ENCODE data around the gene AQP1.
A peak's percentile ranks its signal among the peaks of the same experiment; 100 is the strongest.

AQP1 gene

GRCh38 chr7:30866939-30867338 is 44.7 kb upstream of the AQP1 start:
- DNase-seq = no peak
- Histone ChIP-seq H3K27me3 (no peaks in the 10 kb centered on the region), H3K36me3 (no peaks in the 10 kb centered on the region), H3K4me1 (0 out of 2 replicates have a peak, but pooled peaks cover 6% of the 10 kb centered on the region), H3K4me3 (ENCODE audit: low read depth, low read length) (no peak overlapping the region), H3K9me3 (no peaks in the 10 kb centered on the region)
- no peak for TF ChIP-seq CTCF (IDR thresholded peaks at IDR 0.05; ENCODE audit: low read depth, low read length)

DNA sequence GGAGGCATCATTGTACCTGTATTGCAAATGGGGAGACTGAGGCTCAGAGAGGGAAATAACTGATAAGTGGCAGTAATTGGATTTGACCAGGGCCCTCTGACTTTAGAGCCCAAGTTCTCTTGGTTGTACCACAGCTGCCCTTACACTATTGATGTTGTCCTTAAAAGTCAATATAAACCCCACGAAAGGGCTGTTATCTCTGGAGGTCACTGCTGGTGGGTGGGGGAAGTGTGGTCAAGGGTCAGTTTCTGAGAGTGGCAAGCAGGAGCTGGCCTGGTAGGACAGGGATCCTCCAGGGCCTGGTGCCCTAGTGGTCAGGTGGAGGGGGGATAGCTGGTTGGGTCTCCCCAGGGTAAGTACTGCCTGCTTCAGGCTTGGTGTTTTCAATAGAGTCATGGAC is 44.2 kb upstream of the AQP1 start:
- TF ChIP-seq CTCF (IDR thresholded peaks at IDR 0.05; ENCODE audit: low read depth, low read length) = no peak
- Histone ChIP-seq H3K4me3 (ENCODE audit: low read depth, low read length) (no peak overlapping the region), H3K9me3 (no peaks in the 10 kb centered on the region), H3K36me3 (no peaks in the 10 kb centered on the region), H3K4me1 (0 out of 2 replicates have a peak, but pooled peaks cover 6% of the 10 kb centered on the region), H3K27me3 (no peaks in the 10 kb centered on the region)
- DNase-seq = no peak

- 0 out of 2 replicates have a peak, but pooled peaks cover 6% of the 10 kb centered on the region for H3K4me1 ChIP-seq
- H3K36me3 ChIP-seq = peaks cover 3% of the 10 kb centered on the region; the same call in 1 of the 2 replicates
- no peak overlapping the region for H3K4me3 ChIP-seq (ENCODE audit: low read depth, low read length)
- DNase-seq = peak; percentile 40
- no peaks in the 10 kb centered on the region for H3K9me3 ChIP-seq
- TF ChIP-seq CTCF (IDR thresholded peaks at IDR 0.05; ENCODE audit: low read depth, low read length) = no peak
- H3K27me3 ChIP-seq = no peaks in the 10 kb centered on the region
Measured at GRCh38 chr7:30869794-30870611, 41.6 kb upstream of the AQP1 start.

DNA sequence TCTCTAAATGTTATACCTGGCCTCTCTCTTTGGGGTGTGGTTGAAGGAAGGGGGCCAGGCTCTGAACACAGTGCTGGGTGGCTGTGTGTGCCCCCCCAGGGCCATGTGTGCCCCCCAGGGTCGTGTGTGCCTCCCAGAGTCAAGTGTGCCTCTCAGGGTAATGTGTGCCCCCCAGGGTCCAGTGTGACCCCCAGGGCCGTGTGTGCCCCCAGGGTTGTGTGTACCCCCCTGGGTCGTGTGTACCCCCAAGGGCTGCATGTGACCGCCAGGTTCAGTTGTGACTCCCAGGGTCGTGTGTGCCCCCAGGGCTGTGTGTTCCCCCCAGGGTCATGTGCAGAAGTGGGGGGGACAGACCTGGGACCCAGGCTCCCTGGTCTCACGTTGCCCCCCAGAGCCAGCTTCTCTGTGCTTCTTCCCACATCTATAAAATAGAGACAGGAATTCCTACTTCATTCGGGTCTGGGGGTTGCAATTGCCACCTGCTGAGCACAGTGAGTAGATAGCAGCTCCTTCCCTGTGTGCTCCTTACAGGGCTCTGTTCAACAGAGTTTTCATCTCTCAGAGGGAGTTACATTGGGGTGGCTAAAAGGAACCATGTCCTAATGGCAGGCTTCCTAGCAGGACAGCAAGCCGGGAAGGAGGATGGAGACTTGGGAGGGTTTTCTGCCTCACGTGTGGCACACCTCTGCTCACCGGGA is 40.7 kb upstream of the AQP1 start:
- Histone ChIP-seq H3K4me1 (0 out of 2 replicates have a peak, but pooled peaks cover 6% of the 10 kb centered on the region), H3K9me3 (no peaks in the 10 kb centered on the region), H3K36me3 (peaks cover 3% of the 10 kb centered on the region; the same call in 1 of the 2 replicates), H3K27me3 (no peaks in the 10 kb centered on the region), H3K4me3 (ENCODE audit: low read depth, low read length) (no peak overlapping the region)
- TF ChIP-seq CTCF (IDR thresholded peaks at IDR 0.05; ENCODE audit: low read depth, low read length) = no peak
- DNase-seq = no peak

GRCh38 chr7:30871655-30872054 is 40.0 kb upstream of the AQP1 start:
- no peak for DNase-seq
- Histone ChIP-seq H3K4me3 (ENCODE audit: low read depth, low read length) (no peak overlapping the region), H3K36me3 (peaks cover 3% of the 10 kb centered on the region; the same call in 1 of the 2 replicates), H3K4me1 (0 out of 2 replicates have a peak, but pooled peaks cover 6% of the 10 kb centered on the region), H3K27me3 (no peaks in the 10 kb centered on the region), H3K9me3 (no peaks in the 10 kb centered on the region)
- TF ChIP-seq CTCF (IDR thresholded peaks at IDR 0.05; ENCODE audit: low read depth, low read length) = no peak
